Colonic mucosa (tissue), 4 donors: ENCODE data around the gene SLC49A3. TPM values are rescaled to one million over a fixed set of nuclear protein-coding genes. Genes with fewer than 3 reads are reported as not detected.
"Not testable (repeated sequence)": the region's sequence is repeated elsewhere in the genome, so short reads cannot be mapped to it uniquely, and the experiment has no call there.

ENCODE experiments used
- DNase-seq: peaks from one replicate; pipeline ENCODE4 v3.0.0-alpha.2; 2020
- H3K27ac ChIP-seq: fragments of 200-600 bp; one replicate; pipeline ENCODE4 v1.8.0; 2021
- H3K27me3 ChIP-seq: fragments of 200-600 bp; one replicate; pipeline ENCODE4 v1.8.0; 2021
- H3K36me3 ChIP-seq: fragments of 200-600 bp; one replicate; pipeline ENCODE4 v1.8.0; 2021
- H3K4me1 ChIP-seq: fragments of 200-600 bp; one replicate; pipeline ENCODE4 v1.8.0; 2021; ENCODE audit warnings: mild to moderate bottlenecking
- H3K4me3 ChIP-seq: fragments of 200-600 bp; one replicate; pipeline ENCODE4 v1.8.0; 2021
- H3K9ac ChIP-seq, 2 donors: one replicate each; pipeline ENCODE4 v1.7.0; 2013; ENCODE audit warnings: control low read depth in 2 of 2, low read depth in 2 of 2, low read length in 2 of 2
- H3K9me3 ChIP-seq: fragments of 200-600 bp; one replicate; pipeline ENCODE4 v1.8.0; 2021
- intact Hi-C: fragments of 100-400 bp; cut with DNase I; formaldehyde crosslinking; loops from one replicate; pipeline ENCODE4 v1.14.1; 2022
- total RNA-seq, 2 donors: library from RNA; stranded (reverse); fragmentation: NEBNext Ultra II Directional in 1 of 2; extraction: Animal tissue kit (Norgen Biotek cat#: 25700) in 1 of 2; gene quantifications; one replicate each; pipeline ENCODE4 v1.2.1, GENCODE V29; 2021
- TF ChIP-seq, protein P1 (sequence below): fragments of 200-600 bp; IDR thresholded peaks from one replicate; pipeline ENCODE4 v1.8.0; 2022; ENCODE audit warnings: antibody characterized with exemption, mild to moderate bottlenecking
- donor health status: healthy.
- donor health status: DM: no; HTN: no; CAD: no.
- donor health status: DM: no; HTN: no; CAD: no.

SLC49A3 gene
- total RNA-seq, 2 donors from 2014 or later, result 7.1 to 8.4 TPM

DNA sequence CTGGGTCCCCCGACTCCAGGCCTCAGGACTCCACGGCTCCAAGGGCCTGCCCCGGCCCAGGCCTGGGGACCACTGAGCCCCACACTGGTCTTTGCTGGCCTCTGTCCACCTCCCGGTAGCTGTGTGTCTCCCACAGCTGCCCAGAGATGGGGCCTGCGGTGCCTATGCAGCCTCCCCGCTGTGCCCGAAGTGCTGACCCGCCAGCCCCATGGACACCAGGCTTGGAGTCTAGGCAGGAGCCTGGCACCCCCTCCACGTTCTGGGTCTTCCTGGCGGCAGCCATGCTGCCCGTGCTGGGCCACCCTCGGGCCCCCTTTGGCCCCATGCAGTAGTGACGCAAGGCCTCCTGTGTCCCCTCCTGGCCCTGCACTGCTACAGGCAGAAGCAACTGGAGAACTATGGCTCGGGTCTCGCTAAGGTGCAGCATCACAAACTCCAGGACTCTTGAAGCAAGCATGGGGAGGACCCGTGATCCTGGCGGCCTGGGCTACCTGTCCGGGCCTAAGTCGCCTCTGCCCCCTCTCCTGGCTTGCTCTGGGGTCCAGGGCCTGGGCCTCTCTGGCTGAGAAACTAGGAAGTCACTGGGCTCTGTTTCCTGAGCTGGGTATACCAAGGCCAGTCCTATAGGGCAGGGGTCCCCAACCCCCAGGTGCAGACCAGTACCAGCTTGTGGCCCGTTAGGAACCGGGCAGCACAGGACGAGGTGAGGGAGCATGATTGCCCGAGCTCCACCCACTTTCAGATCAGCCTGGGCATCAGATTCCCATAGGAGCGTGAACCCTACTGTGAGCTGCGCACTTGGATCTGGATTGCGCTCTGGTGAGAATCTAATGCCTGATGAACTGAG lies 13.7 kb downstream of the SLC49A3 start:
- peaks cover 6% of the 10 kb centered on the region for H3K36me3 ChIP-seq
- TF ChIP-seq, protein P1, sequence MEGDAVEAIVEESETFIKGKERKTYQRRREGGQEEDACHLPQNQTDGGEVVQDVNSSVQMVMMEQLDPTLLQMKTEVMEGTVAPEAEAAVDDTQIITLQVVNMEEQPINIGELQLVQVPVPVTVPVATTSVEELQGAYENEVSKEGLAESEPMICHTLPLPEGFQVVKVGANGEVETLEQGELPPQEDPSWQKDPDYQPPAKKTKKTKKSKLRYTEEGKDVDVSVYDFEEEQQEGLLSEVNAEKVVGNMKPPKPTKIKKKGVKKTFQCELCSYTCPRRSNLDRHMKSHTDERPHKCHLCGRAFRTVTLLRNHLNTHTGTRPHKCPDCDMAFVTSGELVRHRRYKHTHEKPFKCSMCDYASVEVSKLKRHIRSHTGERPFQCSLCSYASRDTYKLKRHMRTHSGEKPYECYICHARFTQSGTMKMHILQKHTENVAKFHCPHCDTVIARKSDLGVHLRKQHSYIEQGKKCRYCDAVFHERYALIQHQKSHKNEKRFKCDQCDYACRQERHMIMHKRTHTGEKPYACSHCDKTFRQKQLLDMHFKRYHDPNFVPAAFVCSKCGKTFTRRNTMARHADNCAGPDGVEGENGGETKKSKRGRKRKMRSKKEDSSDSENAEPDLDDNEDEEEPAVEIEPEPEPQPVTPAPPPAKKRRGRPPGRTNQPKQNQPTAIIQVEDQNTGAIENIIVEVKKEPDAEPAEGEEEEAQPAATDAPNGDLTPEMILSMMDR, result no peak
- H3K4me3 ChIP-seq, result peak overlapping the region; percentile 93
- intact Hi-C loops, result no loop called here
- H3K9me3 ChIP-seq, result no peaks in the 10 kb centered on the region
- no peaks in the 10 kb centered on the region for H3K27me3 ChIP-seq
- DNase-seq, result no peak
- peak overlapping the region; percentile 91 to 99 for H3K9ac ChIP-seq
- H3K4me1 ChIP-seq, result no peaks in the 10 kb centered on the region
- H3K27ac ChIP-seq, result peak overlapping the region; percentile 95

DNA sequence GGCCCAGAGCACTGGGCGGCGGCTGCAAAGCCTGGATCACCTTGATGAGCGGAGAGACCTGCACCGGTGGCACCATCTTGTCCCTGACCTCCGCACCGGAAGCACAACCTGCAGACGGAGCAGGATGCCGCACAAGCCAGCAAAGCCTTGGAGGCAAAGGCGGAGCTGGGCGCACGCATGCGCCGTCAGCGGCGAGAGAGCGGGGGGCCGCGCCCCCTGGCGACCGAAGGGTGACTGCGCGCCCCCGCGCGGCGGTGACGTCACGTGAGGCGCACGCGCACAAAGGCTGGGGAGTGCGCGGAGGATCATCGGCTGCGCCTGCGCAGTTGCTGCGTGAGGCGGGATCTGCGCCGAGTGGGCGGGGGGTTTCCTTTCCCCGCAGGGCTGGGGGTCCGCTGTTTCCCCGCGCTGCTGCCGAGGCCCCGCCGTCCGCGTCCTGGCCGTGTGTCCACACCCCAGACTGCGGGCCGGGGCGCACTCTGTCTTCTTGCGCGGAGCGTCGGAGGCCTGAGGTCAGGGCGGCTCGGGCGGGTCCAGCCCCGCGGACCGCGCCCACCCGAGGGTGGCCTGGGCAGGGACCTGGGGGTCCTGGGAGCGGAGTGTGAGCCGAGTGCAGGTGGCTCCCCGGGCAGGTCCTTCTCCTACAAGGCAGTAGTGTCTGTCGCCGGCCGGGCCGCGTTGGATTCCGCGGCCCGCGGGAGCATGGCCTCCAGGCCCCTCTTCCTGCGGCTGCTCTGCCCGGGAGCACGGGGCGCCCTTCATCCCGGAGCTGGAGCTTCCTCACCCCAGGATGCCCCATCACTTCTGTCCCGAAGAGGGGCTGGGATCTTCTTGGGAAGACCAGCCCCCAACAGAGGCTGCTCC lies 14.5 kb downstream of the SLC49A3 start, which contains the start of the genes ATP5ME and MYL5:
Gene ATP5ME (minus strand): TSS at position 105 of the 864 bp plus-strand sequence. CDS start 29 bp downstream, at position 76.
Gene MYL5 (plus strand): TSS at position 371 of the 864 bp plus-strand sequence. CDS start 3,485 bp downstream, outside the sequence.
- TF ChIP-seq, protein P1, result peak; percentile 94
- Histone ChIP-seq H3K27me3 (no peaks in the 10 kb centered on the region), H3K27ac (peak within 1 kb of the TSS; percentile 95), H3K9ac (peak within 1 kb of the TSS; percentile 91 to 99), H3K9me3 (no peaks in the 10 kb centered on the region), H3K4me3 (peak within 1 kb of the TSS; percentile 93), H3K4me1 (no peaks in the 10 kb centered on the region), H3K36me3 (peaks cover 6% of the 10 kb centered on the region)
- intact Hi-C loops, result no loop called here
- peak; percentile 96 for DNase-seq

DNA sequence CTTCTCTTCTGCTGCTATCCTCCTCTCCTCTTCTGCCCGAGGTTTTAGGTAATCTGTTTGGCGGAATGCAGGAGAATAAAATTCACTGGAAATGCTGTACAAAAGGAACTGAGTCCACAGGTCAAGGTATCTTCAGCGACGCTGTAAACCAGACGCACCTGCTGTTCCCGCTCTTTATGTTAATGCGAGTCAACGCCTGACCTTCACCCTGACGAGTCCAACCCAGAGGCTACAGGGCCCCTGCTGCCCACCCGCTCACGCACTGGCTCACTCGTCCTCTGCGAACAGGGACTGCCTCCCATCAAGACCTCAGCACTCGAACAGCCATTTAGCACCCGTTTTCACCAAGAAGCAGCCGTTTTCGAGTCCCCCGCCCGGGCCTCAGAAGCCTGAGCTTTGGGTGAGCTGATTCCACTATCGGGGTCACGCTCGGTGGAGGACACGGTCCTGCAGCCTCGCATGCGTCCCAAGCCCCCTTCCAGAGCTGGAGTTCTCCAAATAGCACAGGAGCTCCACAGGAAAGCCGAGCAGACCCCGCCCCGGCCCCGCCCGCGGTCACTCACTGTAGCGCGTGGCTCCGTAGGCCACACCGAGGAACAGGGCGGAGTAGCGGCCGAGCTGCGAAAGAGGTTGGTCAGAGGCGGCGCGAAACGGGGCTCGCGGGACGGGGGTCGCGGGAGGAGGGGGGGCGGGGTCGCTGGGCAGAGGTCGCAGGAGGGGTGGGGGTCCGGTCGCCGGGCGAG lies 15.4 kb downstream of the SLC49A3 start:
- Histone ChIP-seq H3K36me3 (peaks cover 6% of the 10 kb centered on the region), H3K4me3 (peak overlapping the region; percentile 93), H3K27ac (peak overlapping the region; percentile 95), H3K9me3 (no peaks in the 10 kb centered on the region), H3K9ac (peak overlapping the region; percentile 72 to 81), H3K27me3 (no peaks in the 10 kb centered on the region), H3K4me1 (no peaks in the 10 kb centered on the region)
- TF ChIP-seq, protein P1, result no peak
- DNase-seq, result peak; percentile 76
- intact Hi-C loops, result no loop called here

DNA sequence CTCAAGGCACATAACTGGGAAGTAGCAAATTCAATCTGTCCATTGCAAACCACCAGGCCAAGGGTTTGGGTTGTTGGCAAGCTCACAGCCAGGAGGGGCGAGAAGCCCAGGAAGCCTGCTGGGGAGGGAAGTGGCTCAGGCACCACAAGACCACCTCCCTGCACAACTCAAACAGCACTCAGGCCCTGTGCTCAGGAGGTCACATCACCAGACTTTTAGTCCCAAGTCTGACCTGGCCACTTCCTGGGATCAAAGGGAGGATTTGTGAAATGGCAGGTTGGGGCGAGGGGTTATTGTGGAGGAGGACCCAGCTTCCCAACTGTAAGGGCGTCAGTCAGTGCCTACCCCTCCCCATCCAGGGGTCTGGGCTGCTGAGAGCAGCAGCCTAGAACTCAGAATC lies 17.2 kb downstream of the SLC49A3 start:
- no peak overlapping the region for H3K27ac ChIP-seq
- no peaks in the 10 kb centered on the region for H3K27me3 ChIP-seq
- no peak overlapping the region for H3K4me3 ChIP-seq
- no peak for DNase-seq
- no peak overlapping the region for H3K9ac ChIP-seq
- intact Hi-C loops, result no loop called here
- H3K36me3 ChIP-seq, result peaks cover 6% of the 10 kb centered on the region
- no peaks in the 10 kb centered on the region for H3K4me1 ChIP-seq
- TF ChIP-seq, protein P1, result no peak
- no peaks in the 10 kb centered on the region for H3K9me3 ChIP-seq

DNA sequence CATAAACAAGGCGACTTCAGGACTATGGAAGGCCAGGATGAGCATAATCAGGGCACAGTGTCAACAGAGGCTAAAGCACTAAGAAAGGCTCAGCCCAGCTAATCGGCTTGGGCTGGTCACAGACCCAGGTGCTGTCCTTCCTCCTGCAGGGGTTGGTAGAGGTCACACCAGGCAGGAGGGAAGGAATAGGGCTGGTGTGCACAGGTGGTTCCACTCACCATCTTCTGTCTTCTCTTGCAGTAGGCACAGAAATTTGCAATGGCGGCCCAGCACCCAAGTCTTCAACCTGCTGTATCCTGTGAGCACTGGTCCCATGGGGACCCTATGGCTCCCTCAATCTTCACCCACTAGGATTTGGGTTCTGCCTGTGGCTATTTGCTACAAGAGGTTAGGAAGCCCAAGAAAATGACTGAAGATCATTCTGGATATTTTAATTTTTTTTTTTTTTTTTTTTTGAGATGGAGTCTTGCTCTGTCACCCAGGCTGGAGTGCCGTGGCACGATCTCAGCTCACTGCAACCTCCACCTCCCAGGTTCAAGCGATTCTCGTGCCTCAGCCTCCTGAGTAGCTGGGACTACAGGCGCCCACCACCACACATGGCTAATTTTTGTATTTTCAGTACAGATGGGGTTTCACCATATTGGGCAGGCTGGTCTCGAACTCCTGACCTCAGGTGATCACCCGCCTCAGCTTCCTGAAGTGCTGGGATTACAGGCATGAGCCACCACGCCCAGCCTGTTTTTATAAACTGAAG lies 19.0 kb downstream of the SLC49A3 start:
- H3K4me1 ChIP-seq, H3K9ac ChIP-seq, H3K9me3 ChIP-seq, DNase-seq, H3K27me3 ChIP-seq, H3K4me3 ChIP-seq, H3K27ac ChIP-seq, H3K36me3 ChIP-seq, intact Hi-C loops: not testable (repeated sequence)

DNA sequence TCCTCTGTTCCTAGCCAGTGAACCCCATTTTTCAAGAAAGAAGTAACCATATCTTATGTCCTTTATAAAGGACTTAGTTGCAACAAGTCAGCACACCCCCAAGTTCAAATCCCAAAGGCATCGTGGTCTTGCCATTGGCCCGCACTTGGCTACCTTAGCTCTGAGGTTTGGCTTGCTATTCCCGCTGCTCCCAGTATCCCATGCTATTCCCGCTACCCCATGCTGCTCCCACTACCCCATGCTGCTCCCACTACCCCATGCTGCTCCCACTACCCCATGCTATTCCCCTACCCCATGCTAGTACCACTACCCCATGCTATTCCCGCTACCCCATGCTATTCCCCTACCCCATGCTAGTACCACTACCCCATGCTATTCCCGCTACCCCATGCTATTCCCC lies 20.7 kb downstream of the SLC49A3 start:
- not testable (repeated sequence) for DNase-seq, H3K4me1 ChIP-seq

More for the DNA sequence above, 20.7 kb downstream of the SLC49A3 start:
- intact Hi-C loops, H3K27me3 ChIP-seq, H3K9ac ChIP-seq, H3K9me3 ChIP-seq, H3K36me3 ChIP-seq, H3K27ac ChIP-seq, H3K4me3 ChIP-seq: not testable (repeated sequence)
